ENCODE measurements around the gene GRIN1.

GRIN1 gene

DNA sequence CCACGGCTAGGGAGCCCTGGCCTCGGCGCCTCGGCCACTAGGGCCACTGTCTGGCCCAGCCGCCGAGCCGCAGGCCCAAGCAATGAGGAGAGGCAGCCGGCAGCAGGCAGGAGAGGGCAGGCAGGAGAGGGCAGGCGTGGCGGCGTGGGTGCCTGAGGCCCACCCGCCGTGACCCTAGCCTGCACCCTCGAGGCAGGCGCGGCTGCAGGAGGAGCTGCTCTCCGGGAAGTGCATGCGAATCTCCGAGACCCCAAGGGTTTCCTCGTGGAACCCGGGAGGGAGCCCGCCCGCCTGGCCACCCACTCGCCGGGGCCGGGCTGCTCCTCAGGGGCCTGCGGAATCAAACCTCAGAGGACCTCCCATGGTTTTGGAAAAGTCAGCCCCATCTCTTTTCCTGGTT lies 9.3 kb downstream of the GRIN1 start:
- H3K79me2 ChIP-seq (ENCODE audit: insufficient read depth, low read length) = no peaks in the 10 kb centered on the region
- H4K20me1 ChIP-seq (ENCODE audit: low read depth, low read length) = no peaks in the 10 kb centered on the region
- no peaks in the 10 kb centered on the region for H3K9me3 ChIP-seq (ENCODE audit: insufficient read depth, low read length)
- TF ChIP-seq, protein P1, sequence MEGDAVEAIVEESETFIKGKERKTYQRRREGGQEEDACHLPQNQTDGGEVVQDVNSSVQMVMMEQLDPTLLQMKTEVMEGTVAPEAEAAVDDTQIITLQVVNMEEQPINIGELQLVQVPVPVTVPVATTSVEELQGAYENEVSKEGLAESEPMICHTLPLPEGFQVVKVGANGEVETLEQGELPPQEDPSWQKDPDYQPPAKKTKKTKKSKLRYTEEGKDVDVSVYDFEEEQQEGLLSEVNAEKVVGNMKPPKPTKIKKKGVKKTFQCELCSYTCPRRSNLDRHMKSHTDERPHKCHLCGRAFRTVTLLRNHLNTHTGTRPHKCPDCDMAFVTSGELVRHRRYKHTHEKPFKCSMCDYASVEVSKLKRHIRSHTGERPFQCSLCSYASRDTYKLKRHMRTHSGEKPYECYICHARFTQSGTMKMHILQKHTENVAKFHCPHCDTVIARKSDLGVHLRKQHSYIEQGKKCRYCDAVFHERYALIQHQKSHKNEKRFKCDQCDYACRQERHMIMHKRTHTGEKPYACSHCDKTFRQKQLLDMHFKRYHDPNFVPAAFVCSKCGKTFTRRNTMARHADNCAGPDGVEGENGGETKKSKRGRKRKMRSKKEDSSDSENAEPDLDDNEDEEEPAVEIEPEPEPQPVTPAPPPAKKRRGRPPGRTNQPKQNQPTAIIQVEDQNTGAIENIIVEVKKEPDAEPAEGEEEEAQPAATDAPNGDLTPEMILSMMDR (IDR thresholded peaks at IDR 0.05; ENCODE audit: insufficient read depth, low read length, poor library complexity, severe bottlenecking) = no peak
- TF ChIP-seq EZH2phosphoT487 (conservative IDR thresholded peaks at IDR 0.05; ENCODE audit: low read length) = no peak
- H3K9me2 ChIP-seq (replicated peaks; ENCODE audit: insufficient read depth, low read length) = no peaks in the 10 kb centered on the region
- H3F3A ChIP-seq (ENCODE audit: insufficient read depth) = peaks cover 13% of the 10 kb centered on the region; the same call in 1 of the 2 replicates
- no peaks in the 10 kb centered on the region for H3K27me3 ChIP-seq (ENCODE audit: low read length)
- no peak overlapping the region for H2AFZ ChIP-seq (ENCODE audit: low read depth, low read length, severe bottlenecking)
- H3K9ac ChIP-seq (ENCODE audit: low read length) = no peak overlapping the region
- no peak overlapping the region for H3K4me3 ChIP-seq (ENCODE audit: insufficient read depth, low read length, poor library complexity, severe bottlenecking)
- H3K27ac ChIP-seq (ENCODE audit: low read depth, low read length) = no peak overlapping the region
- H3K36me3 ChIP-seq (ENCODE audit: low read length) = no peaks in the 10 kb centered on the region
- H3K4me2 ChIP-seq (ENCODE audit: low read depth, low read length, poor library complexity, severe bottlenecking) = no peak overlapping the region

DNA sequence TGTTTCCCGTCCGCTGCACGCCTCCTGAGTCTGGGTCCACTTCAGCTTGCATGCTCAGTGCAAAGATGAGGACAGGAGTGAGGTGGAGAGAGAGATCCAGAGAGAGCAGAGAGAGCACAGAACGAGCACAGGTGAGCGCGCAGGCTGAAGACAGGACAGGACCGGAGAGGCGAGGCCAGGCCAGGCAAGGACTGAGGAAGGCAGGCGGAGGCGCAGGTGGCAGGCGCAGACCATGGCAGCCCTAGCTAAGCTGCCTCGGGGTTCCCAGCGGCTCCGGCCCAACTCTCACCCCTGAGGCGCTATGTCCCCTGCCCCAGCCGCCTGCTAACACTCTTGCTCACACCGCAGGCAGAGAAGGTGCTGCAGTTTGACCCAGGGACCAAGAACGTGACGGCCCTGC lies 9.7 kb downstream of the GRIN1 start:
- Histone ChIP-seq H3K9ac (ENCODE audit: low read length) (no peak overlapping the region), H3K27ac (ENCODE audit: low read depth, low read length) (no peak overlapping the region)
- no peak for TF ChIP-seq EZH2phosphoT487 (conservative IDR thresholded peaks at IDR 0.05; ENCODE audit: low read length)
- TF ChIP-seq, protein P1 (IDR thresholded peaks at IDR 0.05; ENCODE audit: insufficient read depth, low read length, poor library complexity, severe bottlenecking) = no peak

GRCh38 chr9:137149363-137149762 lies 10.4 kb downstream of the GRIN1 start:
- H3F3A ChIP-seq (ENCODE audit: insufficient read depth) = peaks cover 13% of the 10 kb centered on the region; the same call in 1 of the 2 replicates
- no peak overlapping the region for H3K4me3 ChIP-seq (ENCODE audit: insufficient read depth, low read length, poor library complexity, severe bottlenecking)
- no peaks in the 10 kb centered on the region for H3K9me3 ChIP-seq (ENCODE audit: insufficient read depth, low read length)
- H3K9me2 ChIP-seq (replicated peaks; ENCODE audit: insufficient read depth, low read length) = no peaks in the 10 kb centered on the region
- H2AFZ ChIP-seq (ENCODE audit: low read depth, low read length, severe bottlenecking) = no peak overlapping the region
- H3K36me3 ChIP-seq (ENCODE audit: low read length) = no peaks in the 10 kb centered on the region
- no peak overlapping the region for H3K27ac ChIP-seq (ENCODE audit: low read depth, low read length)
- TF ChIP-seq, protein P1 (IDR thresholded peaks at IDR 0.05; ENCODE audit: insufficient read depth, low read length, poor library complexity, severe bottlenecking) = no peak
- H3K4me2 ChIP-seq (ENCODE audit: low read depth, low read length, poor library complexity, severe bottlenecking) = no peak overlapping the region
- H3K9ac ChIP-seq (ENCODE audit: low read length) = no peak overlapping the region
- H4K20me1 ChIP-seq (ENCODE audit: low read depth, low read length) = no peaks in the 10 kb centered on the region
- H3K27me3 ChIP-seq (ENCODE audit: low read length) = no peaks in the 10 kb centered on the region
- no peaks in the 10 kb centered on the region for H3K79me2 ChIP-seq (ENCODE audit: insufficient read depth, low read length)

More for the DNA sequence above, 9.7 kb downstream of the GRIN1 start:
- Histone ChIP-seq H3K36me3 (ENCODE audit: low read length) (no peaks in the 10 kb centered on the region), H3K4me3 (ENCODE audit: insufficient read depth, low read length, poor library complexity, severe bottlenecking) (no peak overlapping the region), H3K9me2 (replicated peaks; ENCODE audit: insufficient read depth, low read length) (no peaks in the 10 kb centered on the region), H2AFZ (ENCODE audit: low read depth, low read length, severe bottlenecking) (no peak overlapping the region), H4K20me1 (ENCODE audit: low read depth, low read length) (no peaks in the 10 kb centered on the region), H3K9me3 (ENCODE audit: insufficient read depth, low read length) (no peaks in the 10 kb centered on the region), H3F3A (ENCODE audit: insufficient read depth) (peaks cover 13% of the 10 kb centered on the region; the same call in 1 of the 2 replicates), H3K27me3 (ENCODE audit: low read length) (no peaks in the 10 kb centered on the region), H3K79me2 (ENCODE audit: insufficient read depth, low read length) (no peaks in the 10 kb centered on the region), H3K4me2 (ENCODE audit: low read depth, low read length, poor library complexity, severe bottlenecking) (no peak overlapping the region)

All from SU-DHL-6 (cell line).